KMS-11 (cell line): ENCODE data around the gene RBMS2.

Experiments
- H2AFZ ChIP-seq: fragments of 200-600 bp; sonication (generic); 2 replicates; pipeline ENCODE4 v1.6.1; 2016; ENCODE audit warnings: antibody characterized with exemption, mixed run types, low read depth
- H3K27ac ChIP-seq: fragments of 200-600 bp; sonication (generic); 2 replicates; pipeline ENCODE4 v1.6.1; 2016; ENCODE audit warnings: mild to moderate bottlenecking, mixed run types
- H3K27me3 ChIP-seq: fragments of 200-600 bp; sonication (generic); 2 replicates; pipeline ENCODE4 v1.6.1; 2017; ENCODE audit warnings: mild to moderate bottlenecking, low read depth, mixed run types, moderate library complexity; ENCODE audit not compliant: insufficient read depth
- H3K36me3 ChIP-seq: fragments of 200-600 bp; sonication (generic); 2 replicates; pipeline ENCODE4 v1.6.1; 2017; ENCODE audit warnings: mild to moderate bottlenecking, mixed run types; ENCODE audit not compliant: insufficient read depth
- H3K4me1 ChIP-seq: fragments of 200-600 bp; sonication (generic); 2 replicates; pipeline ENCODE4 v1.6.1; 2016; ENCODE audit warnings: mild to moderate bottlenecking, low read depth, mixed run types; ENCODE audit not compliant: poor library complexity, severe bottlenecking
- H3K4me2 ChIP-seq: fragments of 200-600 bp; sonication (generic); 2 replicates; pipeline ENCODE4 v1.7.0; 2016; ENCODE audit warnings: mild to moderate bottlenecking, mixed run types
- H3K4me3 ChIP-seq: fragments of 200-600 bp; sonication (generic); IDR thresholded peaks from 2 replicates; pipeline ENCODE4 v1.6.1; 2017; ENCODE audit warnings: low read depth, low read length, mixed read lengths; ENCODE audit not compliant: insufficient read depth
- H3K79me2 ChIP-seq: fragments of 200-600 bp; sonication (generic); 2 replicates; pipeline ENCODE4 v1.6.1; 2016; ENCODE audit warnings: low read depth, mixed run types; ENCODE audit not compliant: insufficient read depth
- H3K9ac ChIP-seq: fragments of 200-600 bp; sonication (generic); 2 replicates; pipeline ENCODE4 v1.6.1; 2016; ENCODE audit warnings: mild to moderate bottlenecking, mixed run types
- H4K20me1 ChIP-seq: fragments of 200-600 bp; sonication (generic); 2 replicates; pipeline ENCODE4 v1.6.1; 2016; ENCODE audit warnings: mild to moderate bottlenecking, mixed run types; ENCODE audit not compliant: insufficient read depth
- TF ChIP-seq, protein P1 (sequence below): fragments of 200-600 bp; sonication (generic); conservative IDR thresholded peaks from 2 replicates; pipeline ENCODE4 v1.6.1; 2017; ENCODE audit warnings: low read depth, mild to moderate bottlenecking, antibody characterized with exemption, low read length, moderate library complexity, mixed read lengths

The RBMS2 gene

DNA sequence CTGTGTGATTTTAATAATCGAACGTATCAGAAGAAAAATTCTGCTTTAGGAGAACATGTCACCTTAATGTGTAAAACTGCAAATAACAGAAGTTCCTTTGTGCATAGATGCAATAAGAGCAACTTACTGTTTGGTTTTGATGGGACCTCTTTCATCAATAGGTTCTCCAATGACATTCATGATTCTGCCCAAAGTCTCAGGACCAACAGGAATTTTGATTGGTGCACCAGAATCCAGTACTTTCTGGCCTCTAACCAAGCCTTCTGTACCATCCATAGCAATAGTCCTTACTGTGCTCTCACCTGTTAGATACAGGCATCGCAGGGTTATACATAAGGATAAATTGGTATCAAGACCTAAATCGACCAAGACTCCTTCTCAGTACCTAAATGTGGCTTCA is 123.0 kb downstream of the RBMS2 start:
- H4K20me1 ChIP-seq: peaks cover 29% of the 10 kb centered on the region
- H3K4me3 ChIP-seq: no peak overlapping the region
- peaks cover 41% of the 10 kb centered on the region; the same call in 1 of the 2 replicates for H3K36me3 ChIP-seq
- H3K79me2 ChIP-seq: peaks cover 55% of the 10 kb centered on the region
- peaks cover 57% of the 10 kb centered on the region for H3K4me1 ChIP-seq
- peak overlapping the region; percentile 99 for H3K4me2 ChIP-seq
- peak overlapping the region; percentile 78 for H3K27ac ChIP-seq
- peak overlapping the region; percentile 86 for H3K9ac ChIP-seq
- TF ChIP-seq, protein P1, sequence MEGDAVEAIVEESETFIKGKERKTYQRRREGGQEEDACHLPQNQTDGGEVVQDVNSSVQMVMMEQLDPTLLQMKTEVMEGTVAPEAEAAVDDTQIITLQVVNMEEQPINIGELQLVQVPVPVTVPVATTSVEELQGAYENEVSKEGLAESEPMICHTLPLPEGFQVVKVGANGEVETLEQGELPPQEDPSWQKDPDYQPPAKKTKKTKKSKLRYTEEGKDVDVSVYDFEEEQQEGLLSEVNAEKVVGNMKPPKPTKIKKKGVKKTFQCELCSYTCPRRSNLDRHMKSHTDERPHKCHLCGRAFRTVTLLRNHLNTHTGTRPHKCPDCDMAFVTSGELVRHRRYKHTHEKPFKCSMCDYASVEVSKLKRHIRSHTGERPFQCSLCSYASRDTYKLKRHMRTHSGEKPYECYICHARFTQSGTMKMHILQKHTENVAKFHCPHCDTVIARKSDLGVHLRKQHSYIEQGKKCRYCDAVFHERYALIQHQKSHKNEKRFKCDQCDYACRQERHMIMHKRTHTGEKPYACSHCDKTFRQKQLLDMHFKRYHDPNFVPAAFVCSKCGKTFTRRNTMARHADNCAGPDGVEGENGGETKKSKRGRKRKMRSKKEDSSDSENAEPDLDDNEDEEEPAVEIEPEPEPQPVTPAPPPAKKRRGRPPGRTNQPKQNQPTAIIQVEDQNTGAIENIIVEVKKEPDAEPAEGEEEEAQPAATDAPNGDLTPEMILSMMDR: no peak
- H2AFZ ChIP-seq: no peak overlapping the region
- H3K27me3 ChIP-seq: no peaks in the 10 kb centered on the region

DNA sequence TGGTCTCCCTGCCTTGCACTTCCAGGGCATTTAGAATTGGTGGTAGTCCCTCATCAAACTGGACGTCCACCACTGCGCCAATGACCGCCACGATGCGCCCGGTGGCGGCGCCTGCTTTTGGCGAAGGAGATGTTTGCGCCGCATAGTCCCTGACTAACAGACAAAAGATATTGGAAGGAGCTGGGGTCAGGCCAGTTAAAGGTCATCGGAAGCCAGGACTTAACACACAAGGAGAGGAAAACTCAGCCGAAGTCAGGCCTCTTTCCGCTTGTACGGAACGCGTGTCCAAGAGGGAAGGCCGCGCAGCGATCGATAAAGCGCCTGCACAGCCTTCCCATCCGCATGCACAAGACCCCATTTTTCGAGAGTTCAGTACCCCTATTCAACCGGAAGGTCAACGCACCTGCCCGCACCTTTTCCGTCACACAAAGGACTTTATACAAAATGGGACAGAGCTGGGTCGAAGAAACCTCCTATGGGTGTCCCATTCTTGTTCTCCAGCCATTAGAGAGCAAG is 123.6 kb downstream of the RBMS2 start:
- Histone ChIP-seq H3K4me1 (peaks cover 53% of the 10 kb centered on the region), H3K4me2 (peak overlapping the region; percentile 99), H3K9ac (peak overlapping the region; percentile 86), H3K27me3 (no peaks in the 10 kb centered on the region), H4K20me1 (peaks cover 29% of the 10 kb centered on the region), H3K4me3 (no peak overlapping the region), H3K36me3 (peaks cover 36% of the 10 kb centered on the region; the same call in 1 of the 2 replicates), H2AFZ (peak overlapping the region; percentile 22), H3K79me2 (peaks cover 50% of the 10 kb centered on the region), H3K27ac (peak overlapping the region; percentile 78)
- TF ChIP-seq, protein P1: no peak
